ENCODE results near the gene SPTB.

SPTB gene

DNA sequence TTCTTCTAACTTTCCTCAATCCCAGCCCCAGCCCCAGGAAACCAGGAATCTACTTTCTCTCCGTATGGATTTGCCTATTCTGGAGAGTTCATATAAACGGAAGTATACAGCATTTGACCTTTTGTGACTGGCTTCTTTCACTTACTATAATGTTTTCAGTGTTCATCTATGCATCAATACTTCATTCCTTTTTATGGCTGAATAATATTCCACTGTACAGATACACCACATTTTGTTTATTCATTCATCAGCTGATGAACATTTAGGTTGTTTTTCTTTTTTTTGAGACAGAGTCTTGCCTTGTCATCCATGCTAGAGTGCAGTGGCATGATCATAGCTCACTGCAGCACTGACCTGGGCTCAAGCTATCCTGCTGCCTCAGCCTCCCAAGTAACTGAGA lies 179.4 kb downstream of the SPTB start:
- H3K27ac ChIP-seq (ENCODE audit: low read depth, low read length), result no peak overlapping the region
- H3K36me3 ChIP-seq (ENCODE audit: low read length), result no peaks in the 10 kb centered on the region
- H3K4me2 ChIP-seq (ENCODE audit: low read depth, low read length, poor library complexity, severe bottlenecking), result no peak overlapping the region
- no peaks in the 10 kb centered on the region for H4K20me1 ChIP-seq (ENCODE audit: low read depth, low read length)
- no peak overlapping the region for H2AFZ ChIP-seq (ENCODE audit: low read depth, low read length, severe bottlenecking)
- TF ChIP-seq EZH2phosphoT487 (conservative IDR thresholded peaks at IDR 0.05; ENCODE audit: low read length), result no peak
- TF ChIP-seq, protein P1, sequence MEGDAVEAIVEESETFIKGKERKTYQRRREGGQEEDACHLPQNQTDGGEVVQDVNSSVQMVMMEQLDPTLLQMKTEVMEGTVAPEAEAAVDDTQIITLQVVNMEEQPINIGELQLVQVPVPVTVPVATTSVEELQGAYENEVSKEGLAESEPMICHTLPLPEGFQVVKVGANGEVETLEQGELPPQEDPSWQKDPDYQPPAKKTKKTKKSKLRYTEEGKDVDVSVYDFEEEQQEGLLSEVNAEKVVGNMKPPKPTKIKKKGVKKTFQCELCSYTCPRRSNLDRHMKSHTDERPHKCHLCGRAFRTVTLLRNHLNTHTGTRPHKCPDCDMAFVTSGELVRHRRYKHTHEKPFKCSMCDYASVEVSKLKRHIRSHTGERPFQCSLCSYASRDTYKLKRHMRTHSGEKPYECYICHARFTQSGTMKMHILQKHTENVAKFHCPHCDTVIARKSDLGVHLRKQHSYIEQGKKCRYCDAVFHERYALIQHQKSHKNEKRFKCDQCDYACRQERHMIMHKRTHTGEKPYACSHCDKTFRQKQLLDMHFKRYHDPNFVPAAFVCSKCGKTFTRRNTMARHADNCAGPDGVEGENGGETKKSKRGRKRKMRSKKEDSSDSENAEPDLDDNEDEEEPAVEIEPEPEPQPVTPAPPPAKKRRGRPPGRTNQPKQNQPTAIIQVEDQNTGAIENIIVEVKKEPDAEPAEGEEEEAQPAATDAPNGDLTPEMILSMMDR (IDR thresholded peaks at IDR 0.05; ENCODE audit: insufficient read depth, low read length, poor library complexity, severe bottlenecking), result no peak
- no peaks in the 10 kb centered on the region for H3K79me2 ChIP-seq (ENCODE audit: insufficient read depth, low read length)
- H3F3A ChIP-seq (ENCODE audit: insufficient read depth), result no peaks in the 10 kb centered on the region
- no peaks in the 10 kb centered on the region for H3K9me2 ChIP-seq (replicated peaks; ENCODE audit: insufficient read depth, low read length)
- no peak overlapping the region for H3K4me3 ChIP-seq (ENCODE audit: insufficient read depth, low read length, poor library complexity, severe bottlenecking)
- H3K9me3 ChIP-seq (ENCODE audit: insufficient read depth, low read length), result no peaks in the 10 kb centered on the region
- H3K27me3 ChIP-seq (ENCODE audit: low read length), result no peaks in the 10 kb centered on the region
- H3K9ac ChIP-seq (ENCODE audit: low read length), result no peak overlapping the region

DNA sequence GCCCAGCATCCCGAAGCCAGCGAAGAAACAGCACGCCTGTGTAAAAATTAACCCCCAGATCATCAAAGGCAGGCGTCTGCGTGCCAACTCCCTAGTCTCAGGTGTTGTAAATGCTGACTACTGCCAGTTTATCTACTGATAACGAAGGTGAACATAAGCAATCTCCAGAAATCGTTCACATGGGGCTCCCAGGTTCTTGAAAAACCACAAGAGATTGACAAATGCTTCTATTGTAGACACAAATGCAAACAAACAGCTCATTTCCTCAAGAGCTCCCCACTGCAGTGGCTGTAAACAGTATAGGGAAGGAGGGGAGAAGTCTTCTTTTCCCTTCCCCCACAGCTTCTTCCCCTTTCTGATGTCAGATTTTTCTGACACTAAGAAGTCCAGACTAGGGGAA lies 180.8 kb downstream of the SPTB start:
- Histone ChIP-seq H3K9me3 (ENCODE audit: insufficient read depth, low read length) (no peaks in the 10 kb centered on the region), H3K4me2 (ENCODE audit: low read depth, low read length, poor library complexity, severe bottlenecking) (no peak overlapping the region), H3K27ac (ENCODE audit: low read depth, low read length) (no peak overlapping the region)

DNA sequence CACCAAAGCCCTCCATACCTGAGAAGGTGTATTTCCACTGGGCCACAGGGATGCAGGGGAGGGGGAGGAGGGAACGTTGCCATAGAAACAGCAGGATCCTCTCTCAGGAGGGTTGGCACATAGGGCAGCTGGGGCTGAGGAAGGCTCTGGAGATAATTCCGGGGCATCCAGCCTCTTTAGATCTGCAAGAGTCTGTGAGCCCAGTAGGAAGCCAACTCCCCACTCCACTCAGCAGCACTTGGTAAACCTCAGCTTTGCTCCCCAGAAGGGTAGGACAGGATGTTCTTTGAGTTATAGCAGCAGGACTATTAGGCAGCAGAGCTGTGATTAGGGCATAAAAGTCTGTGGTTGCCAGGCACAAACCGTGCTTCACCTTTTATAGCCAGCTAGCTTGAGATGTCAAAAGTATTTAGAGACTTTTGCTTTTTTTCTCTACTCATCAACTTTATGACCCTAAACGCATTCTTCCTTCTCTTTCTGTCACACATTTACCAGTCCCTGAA lies 183.3 kb downstream of the SPTB start:
- no peaks in the 10 kb centered on the region for H3K9me3 ChIP-seq (ENCODE audit: insufficient read depth, low read length)

More for the DNA sequence above, 180.8 kb downstream of the SPTB start:
- no peaks in the 10 kb centered on the region for H3K9me2 ChIP-seq (replicated peaks; ENCODE audit: insufficient read depth, low read length)
- H2AFZ ChIP-seq (ENCODE audit: low read depth, low read length, severe bottlenecking), result no peak overlapping the region
- TF ChIP-seq EZH2phosphoT487 (conservative IDR thresholded peaks at IDR 0.05; ENCODE audit: low read length), result no peak
- TF ChIP-seq, protein P1 (IDR thresholded peaks at IDR 0.05; ENCODE audit: insufficient read depth, low read length, poor library complexity, severe bottlenecking), result no peak
- no peaks in the 10 kb centered on the region for H3K36me3 ChIP-seq (ENCODE audit: low read length)
- H3K27me3 ChIP-seq (ENCODE audit: low read length), result no peaks in the 10 kb centered on the region
- no peaks in the 10 kb centered on the region for H4K20me1 ChIP-seq (ENCODE audit: low read depth, low read length)
- no peaks in the 10 kb centered on the region for H3K79me2 ChIP-seq (ENCODE audit: insufficient read depth, low read length)
- H3K9ac ChIP-seq (ENCODE audit: low read length), result no peak overlapping the region
- no peaks in the 10 kb centered on the region for H3F3A ChIP-seq (ENCODE audit: insufficient read depth)
- no peak overlapping the region for H3K4me3 ChIP-seq (ENCODE audit: insufficient read depth, low read length, poor library complexity, severe bottlenecking)

More for the DNA sequence above, 183.3 kb downstream of the SPTB start:
- Histone ChIP-seq H3K9ac (ENCODE audit: low read length) (no peak overlapping the region), H3K79me2 (ENCODE audit: insufficient read depth, low read length) (no peaks in the 10 kb centered on the region), H2AFZ (ENCODE audit: low read depth, low read length, severe bottlenecking) (no peak overlapping the region), H3K27me3 (ENCODE audit: low read length) (no peaks in the 10 kb centered on the region), H4K20me1 (ENCODE audit: low read depth, low read length) (no peaks in the 10 kb centered on the region), H3K4me3 (ENCODE audit: insufficient read depth, low read length, poor library complexity, severe bottlenecking) (no peak overlapping the region), H3K27ac (ENCODE audit: low read depth, low read length) (no peak overlapping the region), H3K4me2 (ENCODE audit: low read depth, low read length, poor library complexity, severe bottlenecking) (no peak overlapping the region), H3K9me2 (replicated peaks; ENCODE audit: insufficient read depth, low read length) (no peaks in the 10 kb centered on the region), H3K36me3 (ENCODE audit: low read length) (no peaks in the 10 kb centered on the region), H3F3A (ENCODE audit: insufficient read depth) (no peaks in the 10 kb centered on the region)
- TF ChIP-seq EZH2phosphoT487 (conservative IDR thresholded peaks at IDR 0.05; ENCODE audit: low read length), result no peak
- TF ChIP-seq, protein P1 (IDR thresholded peaks at IDR 0.05; ENCODE audit: insufficient read depth, low read length, poor library complexity, severe bottlenecking), result no peak

Measured in SU-DHL-6 (cell line).